Measurements from ENCODE around the gene DHODH. TPM values are rescaled to one million over a fixed set of nuclear protein-coding genes. Genes with fewer than 3 reads are reported as not detected.

The DHODH gene
- total RNA-seq, 1 experiment from 2014 or later: 19.0 TPM

DNA sequence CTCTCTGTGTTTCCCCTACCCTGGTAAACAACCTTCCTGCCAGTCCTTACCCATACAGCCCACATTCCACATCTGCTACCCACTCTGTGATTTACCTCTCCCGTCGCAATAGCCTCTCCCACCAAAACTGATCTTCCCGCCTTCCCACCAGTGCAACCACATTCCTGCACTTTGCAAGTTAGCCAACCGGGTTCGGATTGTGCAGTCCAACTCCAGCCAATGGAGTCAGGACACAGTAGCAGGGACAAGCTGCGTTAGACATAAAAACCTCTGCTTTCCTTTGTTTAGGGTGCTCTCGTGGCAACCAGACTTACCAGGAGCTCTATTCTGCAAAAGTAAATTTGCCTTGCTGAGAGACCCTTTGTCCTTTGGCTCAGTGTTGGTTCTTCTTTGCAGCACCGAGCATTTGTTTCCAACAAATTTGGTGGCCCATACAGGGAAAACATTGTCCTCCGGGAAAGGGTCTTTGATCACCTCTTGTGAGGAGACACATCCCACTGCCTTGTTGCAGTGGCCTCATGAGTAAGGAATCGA is 55.9 kb downstream of the DHODH start:
- no peaks in the 10 kb centered on the region for H3K9me3 Mint-ChIP-seq
- no peak overlapping the region for H3K27ac Mint-ChIP-seq
- CTCF ChIA-PET: no interaction called here
- peaks cover 3% of the 10 kb centered on the region; the same call in 1 of the 2 replicates for H3K27me3 Mint-ChIP-seq (ENCODE audit: low read depth)
- ATAC-seq (no peak), DNase-seq (ENCODE audit: low spot score) (no peak)
- H3K4me3 Mint-ChIP-seq: no peak overlapping the region
- H3K36me3 Mint-ChIP-seq: no peaks in the 10 kb centered on the region
- no peaks in the 10 kb centered on the region for H3K4me1 Mint-ChIP-seq
- TF ChIP-seq ZNF138 (CRISPR knock-in tag; conservative IDR thresholded peaks at IDR 0.05): no peak
- TF ChIP-seq TP53 (CRISPR knock-in tag; IDR thresholded peaks at IDR 0.05): no peak
- TF ChIP-seq TEAD4 (CRISPR knock-in tag; IDR thresholded peaks at IDR 0.05): no peak
- TF ChIP-seq, protein P1, sequence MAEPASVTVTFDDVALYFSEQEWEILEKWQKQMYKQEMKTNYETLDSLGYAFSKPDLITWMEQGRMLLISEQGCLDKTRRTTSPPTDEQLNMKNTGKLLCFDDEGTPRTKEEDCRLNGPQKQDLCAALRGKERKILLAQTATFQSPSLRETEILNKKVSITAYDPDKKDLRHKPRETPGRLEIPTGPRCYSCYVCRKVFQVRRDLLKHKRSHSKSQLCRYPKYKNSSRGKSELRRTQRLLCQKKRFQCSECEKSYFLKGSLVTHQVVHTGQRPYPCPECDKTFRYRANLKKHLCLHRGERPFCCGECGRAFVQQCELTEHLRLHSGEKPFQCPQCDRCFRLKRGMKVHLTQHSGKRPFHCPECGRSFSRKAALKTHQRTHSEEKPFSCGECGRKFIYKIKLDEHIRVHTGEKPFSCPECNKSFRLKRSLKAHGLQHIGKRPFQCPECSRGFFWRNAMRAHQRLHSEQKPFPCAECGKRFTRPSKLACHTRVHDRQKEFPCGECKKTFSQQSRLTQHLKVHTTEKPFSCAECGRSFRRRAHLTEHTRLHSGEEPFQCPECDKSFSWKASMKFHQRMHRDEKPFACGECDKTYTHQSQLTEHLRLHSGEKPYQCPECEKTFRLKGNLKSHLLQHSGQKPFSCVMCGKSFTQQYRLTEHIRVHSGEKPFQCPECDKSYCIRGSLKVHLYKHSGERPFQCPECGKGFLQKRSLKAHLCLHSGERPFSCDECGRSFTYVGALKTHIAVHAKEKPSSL (CRISPR knock-in tag; conservative IDR thresholded peaks at IDR 0.05): no peak
- TF ChIP-seq ZNF232 (CRISPR knock-in tag; IDR thresholded peaks at IDR 0.05): no peak
- no peak for TF ChIP-seq FOXK1 (CRISPR knock-in tag; IDR thresholded peaks at IDR 0.05)
- TF ChIP-seq EMX1 (CRISPR knock-in tag; IDR thresholded peaks at IDR 0.05): no peak
- TF ChIP-seq, protein P2, sequence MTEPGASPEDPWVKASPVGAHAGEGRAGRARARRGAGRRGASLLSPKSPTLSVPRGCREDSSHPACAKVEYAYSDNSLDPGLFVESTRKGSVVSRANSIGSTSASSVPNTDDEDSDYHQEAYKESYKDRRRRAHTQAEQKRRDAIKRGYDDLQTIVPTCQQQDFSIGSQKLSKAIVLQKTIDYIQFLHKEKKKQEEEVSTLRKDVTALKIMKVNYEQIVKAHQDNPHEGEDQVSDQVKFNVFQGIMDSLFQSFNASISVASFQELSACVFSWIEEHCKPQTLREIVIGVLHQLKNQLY (CRISPR knock-in tag; IDR thresholded peaks at IDR 0.05): no peak
- POLR2A ChIA-PET: no interaction called here

DNA sequence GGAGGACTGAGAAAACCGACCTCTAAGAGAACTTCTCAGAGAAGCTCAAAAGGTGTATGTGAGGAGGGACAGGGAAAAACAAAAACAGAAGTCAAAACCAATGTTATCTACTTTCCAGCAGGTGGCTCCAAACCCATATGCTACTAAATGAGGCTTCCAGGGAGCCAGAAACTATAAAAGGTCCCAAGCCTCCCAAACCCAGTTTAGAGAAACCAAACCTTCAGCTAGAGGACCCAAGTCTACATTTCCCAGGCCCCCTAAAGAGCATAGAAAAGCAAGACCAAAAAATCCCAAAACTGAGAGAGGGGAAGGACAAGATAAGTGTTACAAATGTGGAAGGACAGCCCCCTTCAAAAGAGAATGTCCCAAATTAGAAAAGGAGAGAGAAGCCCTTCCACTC is 58.2 kb downstream of the DHODH start:
- CTCF ChIA-PET: interaction anchor here (0.7 to 1.6 kb wide), 13 partner anchors 9 to 105 kb away, joined by 3 to 16 read pairs (median 3); partner anchors contain the start of genes DHX38, HP and TXNL4B
- ATAC-seq (peak; percentile 72), DNase-seq (ENCODE audit: low spot score) (no peak)
- Mint-ChIP-seq H3K27ac (no peak overlapping the region), H3K4me3 (no peak overlapping the region), H3K4me1 (no peaks in the 10 kb centered on the region), H3K27me3 (ENCODE audit: low read depth) (peaks cover 3% of the 10 kb centered on the region; the same call in 1 of the 2 replicates), H3K9me3 (no peaks in the 10 kb centered on the region), H3K36me3 (no peaks in the 10 kb centered on the region)
- POLR2A ChIA-PET: interaction anchor here (1.4 kb wide), 1 partner anchor 27 kb away, joined by 6 read pairs; the partner anchor contains the start of genes DHX38 and TXNL4B
- TF ChIP-seq ZNF263 (CRISPR knock-in tag; IDR thresholded peaks at IDR 0.05; ENCODE audit: low read depth) (no peak), ETV6 (CRISPR knock-in tag; IDR thresholded peaks at IDR 0.05) (no peak), TP53 (CRISPR knock-in tag; IDR thresholded peaks at IDR 0.05) (no peak), ZBTB21 (CRISPR knock-in tag; IDR thresholded peaks at IDR 0.05; ENCODE audit: borderline replicate concordance) (no peak), KAT7 (CRISPR knock-in tag; IDR thresholded peaks at IDR 0.05; ENCODE audit: borderline replicate concordance) (no peak), MXD4 (CRISPR knock-in tag; IDR thresholded peaks at IDR 0.05; ENCODE audit: borderline replicate concordance) (no peak), FOXP1 (CRISPR knock-in tag; IDR thresholded peaks at IDR 0.05; ENCODE audit: borderline replicate concordance) (no peak), HMGA2 (CRISPR knock-in tag; IDR thresholded peaks at IDR 0.05) (no peak), CREM (CRISPR knock-in tag; IDR thresholded peaks at IDR 0.05) (no peak), NFATC4 (CRISPR knock-in tag; IDR thresholded peaks at IDR 0.05) (no peak)
- TF ChIP-seq, protein P3, sequence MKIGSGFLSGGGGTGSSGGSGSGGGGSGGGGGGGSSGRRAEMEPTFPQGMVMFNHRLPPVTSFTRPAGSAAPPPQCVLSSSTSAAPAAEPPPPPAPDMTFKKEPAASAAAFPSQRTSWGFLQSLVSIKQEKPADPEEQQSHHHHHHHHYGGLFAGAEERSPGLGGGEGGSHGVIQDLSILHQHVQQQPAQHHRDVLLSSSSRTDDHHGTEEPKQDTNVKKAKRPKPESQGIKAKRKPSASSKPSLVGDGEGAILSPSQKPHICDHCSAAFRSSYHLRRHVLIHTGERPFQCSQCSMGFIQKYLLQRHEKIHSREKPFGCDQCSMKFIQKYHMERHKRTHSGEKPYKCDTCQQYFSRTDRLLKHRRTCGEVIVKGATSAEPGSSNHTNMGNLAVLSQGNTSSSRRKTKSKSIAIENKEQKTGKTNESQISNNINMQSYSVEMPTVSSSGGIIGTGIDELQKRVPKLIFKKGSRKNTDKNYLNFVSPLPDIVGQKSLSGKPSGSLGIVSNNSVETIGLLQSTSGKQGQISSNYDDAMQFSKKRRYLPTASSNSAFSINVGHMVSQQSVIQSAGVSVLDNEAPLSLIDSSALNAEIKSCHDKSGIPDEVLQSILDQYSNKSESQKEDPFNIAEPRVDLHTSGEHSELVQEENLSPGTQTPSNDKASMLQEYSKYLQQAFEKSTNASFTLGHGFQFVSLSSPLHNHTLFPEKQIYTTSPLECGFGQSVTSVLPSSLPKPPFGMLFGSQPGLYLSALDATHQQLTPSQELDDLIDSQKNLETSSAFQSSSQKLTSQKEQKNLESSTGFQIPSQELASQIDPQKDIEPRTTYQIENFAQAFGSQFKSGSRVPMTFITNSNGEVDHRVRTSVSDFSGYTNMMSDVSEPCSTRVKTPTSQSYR (CRISPR knock-in tag; IDR thresholded peaks at IDR 0.05): no peak
- TF ChIP-seq, protein P4, sequence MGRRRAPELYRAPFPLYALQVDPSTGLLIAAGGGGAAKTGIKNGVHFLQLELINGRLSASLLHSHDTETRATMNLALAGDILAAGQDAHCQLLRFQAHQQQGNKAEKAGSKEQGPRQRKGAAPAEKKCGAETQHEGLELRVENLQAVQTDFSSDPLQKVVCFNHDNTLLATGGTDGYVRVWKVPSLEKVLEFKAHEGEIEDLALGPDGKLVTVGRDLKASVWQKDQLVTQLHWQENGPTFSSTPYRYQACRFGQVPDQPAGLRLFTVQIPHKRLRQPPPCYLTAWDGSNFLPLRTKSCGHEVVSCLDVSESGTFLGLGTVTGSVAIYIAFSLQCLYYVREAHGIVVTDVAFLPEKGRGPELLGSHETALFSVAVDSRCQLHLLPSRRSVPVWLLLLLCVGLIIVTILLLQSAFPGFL (CRISPR knock-in tag; IDR thresholded peaks at IDR 0.05; ENCODE audit: borderline replicate concordance): no peak
- TF ChIP-seq, protein P5, sequence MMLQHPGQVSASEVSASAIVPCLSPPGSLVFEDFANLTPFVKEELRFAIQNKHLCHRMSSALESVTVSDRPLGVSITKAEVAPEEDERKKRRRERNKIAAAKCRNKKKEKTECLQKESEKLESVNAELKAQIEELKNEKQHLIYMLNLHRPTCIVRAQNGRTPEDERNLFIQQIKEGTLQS (CRISPR knock-in tag; conservative IDR thresholded peaks at IDR 0.05): no peak
- TF ChIP-seq, protein P6, sequence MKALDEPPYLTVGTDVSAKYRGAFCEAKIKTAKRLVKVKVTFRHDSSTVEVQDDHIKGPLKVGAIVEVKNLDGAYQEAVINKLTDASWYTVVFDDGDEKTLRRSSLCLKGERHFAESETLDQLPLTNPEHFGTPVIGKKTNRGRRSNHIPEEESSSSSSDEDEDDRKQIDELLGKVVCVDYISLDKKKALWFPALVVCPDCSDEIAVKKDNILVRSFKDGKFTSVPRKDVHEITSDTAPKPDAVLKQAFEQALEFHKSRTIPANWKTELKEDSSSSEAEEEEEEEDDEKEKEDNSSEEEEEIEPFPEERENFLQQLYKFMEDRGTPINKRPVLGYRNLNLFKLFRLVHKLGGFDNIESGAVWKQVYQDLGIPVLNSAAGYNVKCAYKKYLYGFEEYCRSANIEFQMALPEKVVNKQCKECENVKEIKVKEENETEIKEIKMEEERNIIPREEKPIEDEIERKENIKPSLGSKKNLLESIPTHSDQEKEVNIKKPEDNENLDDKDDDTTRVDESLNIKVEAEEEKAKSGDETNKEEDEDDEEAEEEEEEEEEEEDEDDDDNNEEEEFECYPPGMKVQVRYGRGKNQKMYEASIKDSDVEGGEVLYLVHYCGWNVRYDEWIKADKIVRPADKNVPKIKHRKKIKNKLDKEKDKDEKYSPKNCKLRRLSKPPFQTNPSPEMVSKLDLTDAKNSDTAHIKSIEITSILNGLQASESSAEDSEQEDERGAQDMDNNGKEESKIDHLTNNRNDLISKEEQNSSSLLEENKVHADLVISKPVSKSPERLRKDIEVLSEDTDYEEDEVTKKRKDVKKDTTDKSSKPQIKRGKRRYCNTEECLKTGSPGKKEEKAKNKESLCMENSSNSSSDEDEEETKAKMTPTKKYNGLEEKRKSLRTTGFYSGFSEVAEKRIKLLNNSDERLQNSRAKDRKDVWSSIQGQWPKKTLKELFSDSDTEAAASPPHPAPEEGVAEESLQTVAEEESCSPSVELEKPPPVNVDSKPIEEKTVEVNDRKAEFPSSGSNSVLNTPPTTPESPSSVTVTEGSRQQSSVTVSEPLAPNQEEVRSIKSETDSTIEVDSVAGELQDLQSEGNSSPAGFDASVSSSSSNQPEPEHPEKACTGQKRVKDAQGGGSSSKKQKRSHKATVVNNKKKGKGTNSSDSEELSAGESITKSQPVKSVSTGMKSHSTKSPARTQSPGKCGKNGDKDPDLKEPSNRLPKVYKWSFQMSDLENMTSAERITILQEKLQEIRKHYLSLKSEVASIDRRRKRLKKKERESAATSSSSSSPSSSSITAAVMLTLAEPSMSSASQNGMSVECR (CRISPR knock-in tag; IDR thresholded peaks at IDR 0.05; ENCODE audit: borderline replicate concordance): no peak
